Tibial nerve (tissue), 4 donors: ENCODE results near the gene ZNF618. TPM values are rescaled to one million over a fixed set of nuclear protein-coding genes. Genes with fewer than 3 reads are reported as not detected.

Experiments
- DNase-seq, 2 donors: peaks; one replicate each; pipeline ENCODE4 v3.0.0-alpha.2; 2019; ENCODE audit warnings: low spot score in 2 of 2
- H3K27ac ChIP-seq, 4 donors: fragments of 200-600 bp; sonication (generic) in 3 of 4; one replicate each; pipeline ENCODE4 v1.5.1; 2017 to 2019; ENCODE audit warnings: mild to moderate bottlenecking in 1 of 4
- H3K27me3 ChIP-seq, 2 donors: fragments of 200-600 bp; sonication (generic) in 1 of 2; one replicate each; pipeline versions ENCODE4 v1.5.1 to v1.6.0; 2017 to 2019
- H3K36me3 ChIP-seq, 3 donors: fragments of 200-600 bp; sonication (generic); one replicate each; pipeline ENCODE4 v1.5.1; 2018 to 2019
- H3K4me1 ChIP-seq, 4 donors: fragments of 200-600 bp; sonication (generic) in 3 of 4; one replicate each; pipeline ENCODE4 v1.5.1; 2017 to 2019
- H3K4me3 ChIP-seq, 4 donors: fragments of 200-600 bp; sonication (generic) in 3 of 4; one replicate each; pipeline ENCODE4 v1.5.1; 2017 to 2019; ENCODE audit warnings: mild to moderate bottlenecking in 1 of 4, moderate library complexity in 1 of 4
- H3K9me3 ChIP-seq, 4 donors: fragments of 200-600 bp; sonication (generic) in 3 of 4; one replicate each; pipeline ENCODE4 v1.5.1; 2017 to 2019
- EP300 ChIP-seq, 2 donors: sonication (generic); formaldehyde crosslinking; IDR thresholded peaks; one replicate each; pipeline ENCODE4 v1.6.1; 2017; ENCODE audit warnings: antibody characterized with exemption in 2 of 2, mild to moderate bottlenecking in 1 of 2
- POLR2A ChIP-seq, 2 donors: fragments of 450-650 bp; IDR thresholded peaks; one replicate each; pipeline ENCODE4 v1.6.1; 2017; ENCODE audit warnings: antibody characterized with exemption in 2 of 2, mild to moderate bottlenecking in 2 of 2, moderate library complexity in 2 of 2
- WGBS, 2 donors: methylation state at CpG; one replicate each; pipeline ENCODE4 v1.1.5; 2018; 5-methylcytosine and 5-hydroxymethylcytosine counted together
- total RNA-seq, 4 donors: library from RNA; depleted of rRNA; stranded (reverse); fragments of >200 nt; gene quantifications; one replicate each; pipeline ENCODE4 v1.1.0, GENCODE V29; 2016
- TF ChIP-seq, protein P1 (sequence below), 5 experiments: fragments of 200-600 bp in 3 of 5; fragments of 450-650 bp in 2 of 5; sonication (generic) in 3 of 5; IDR thresholded peaks; one replicate each; pipeline ENCODE4 v1.5.1; 2016 to 2019; ENCODE audit warnings: antibody characterized with exemption in 5 of 5, mild to moderate bottlenecking in 3 of 5, moderate library complexity in 2 of 5

ZNF618 gene
- total RNA-seq, 4 donors from 2014 or later = 7.3 to 11.6 (median 9.0) TPM

DNA sequence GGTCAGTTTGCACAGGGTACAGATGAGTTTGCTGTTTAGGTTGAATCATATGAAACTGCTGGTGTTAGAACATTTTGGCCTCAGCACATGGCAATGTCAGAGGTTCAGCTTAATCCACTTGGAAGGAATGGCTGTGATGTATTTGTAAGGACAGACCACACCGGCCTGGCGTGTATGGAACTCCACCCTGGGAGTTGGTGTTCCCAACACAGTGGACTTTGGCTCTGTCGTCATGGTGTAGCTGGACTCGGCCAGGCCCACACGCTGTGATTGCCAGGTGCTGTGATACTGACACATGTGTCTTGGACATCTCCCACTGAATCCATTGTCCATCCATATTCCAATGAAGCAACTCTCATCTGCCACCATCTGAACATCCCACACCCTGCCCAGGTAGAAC is 90.3 kb downstream of the ZNF618 start:
- no peak for DNase-seq
- Histone ChIP-seq H3K27ac (no peak overlapping the region), H3K4me3 (no peak overlapping the region), H3K27me3 (no peaks in the 10 kb centered on the region), H3K9me3 (peaks cover 0 to 6% (median 0%) of the 10 kb centered on the region in 4 donors), H3K4me1 (peaks cover 0 to 25% (median 11%) of the 10 kb centered on the region in 4 donors), H3K36me3 (peaks cover 0 to 28% (median 0%) of the 10 kb centered on the region in 3 donors)
- WGBS, 2 donors = 84 to 90% methylated on average over 5 of the region's 5 CpGs
- TF ChIP-seq, protein P1, sequence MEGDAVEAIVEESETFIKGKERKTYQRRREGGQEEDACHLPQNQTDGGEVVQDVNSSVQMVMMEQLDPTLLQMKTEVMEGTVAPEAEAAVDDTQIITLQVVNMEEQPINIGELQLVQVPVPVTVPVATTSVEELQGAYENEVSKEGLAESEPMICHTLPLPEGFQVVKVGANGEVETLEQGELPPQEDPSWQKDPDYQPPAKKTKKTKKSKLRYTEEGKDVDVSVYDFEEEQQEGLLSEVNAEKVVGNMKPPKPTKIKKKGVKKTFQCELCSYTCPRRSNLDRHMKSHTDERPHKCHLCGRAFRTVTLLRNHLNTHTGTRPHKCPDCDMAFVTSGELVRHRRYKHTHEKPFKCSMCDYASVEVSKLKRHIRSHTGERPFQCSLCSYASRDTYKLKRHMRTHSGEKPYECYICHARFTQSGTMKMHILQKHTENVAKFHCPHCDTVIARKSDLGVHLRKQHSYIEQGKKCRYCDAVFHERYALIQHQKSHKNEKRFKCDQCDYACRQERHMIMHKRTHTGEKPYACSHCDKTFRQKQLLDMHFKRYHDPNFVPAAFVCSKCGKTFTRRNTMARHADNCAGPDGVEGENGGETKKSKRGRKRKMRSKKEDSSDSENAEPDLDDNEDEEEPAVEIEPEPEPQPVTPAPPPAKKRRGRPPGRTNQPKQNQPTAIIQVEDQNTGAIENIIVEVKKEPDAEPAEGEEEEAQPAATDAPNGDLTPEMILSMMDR (IDR thresholded peaks at IDR 0.05) = no peak
- TF ChIP-seq EP300 (IDR thresholded peaks at IDR 0.05) = no peak
- TF ChIP-seq POLR2A (IDR thresholded peaks at IDR 0.05) = no peak

DNA sequence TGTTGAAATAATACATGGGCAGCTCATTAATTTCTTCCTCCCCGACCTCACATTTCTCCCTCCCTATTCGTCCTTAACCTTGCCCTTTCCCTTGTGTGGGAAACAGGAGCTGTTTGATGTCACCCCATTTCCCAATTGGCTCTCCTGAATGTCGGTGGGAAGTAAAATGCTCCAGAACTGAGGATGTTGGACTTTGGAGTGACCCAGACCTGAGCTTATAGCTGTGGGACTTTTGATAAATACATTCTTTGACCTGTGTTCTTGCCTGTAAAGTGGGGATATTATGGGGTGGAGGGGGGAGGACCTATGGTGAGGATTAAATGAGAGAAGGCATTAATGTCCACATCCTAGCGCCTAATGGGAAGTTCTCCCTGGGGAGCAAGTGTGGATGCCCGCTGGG is 91.3 kb downstream of the ZNF618 start:
- DNase-seq = no peak
- 64 to 69% methylated on average over 5 of the region's 5 CpGs for WGBS, 2 donors
- TF ChIP-seq, protein P1 (IDR thresholded peaks at IDR 0.05) = no peak
- TF ChIP-seq EP300 (IDR thresholded peaks at IDR 0.05) (no peak), POLR2A (IDR thresholded peaks at IDR 0.05) (no peak)

GRCh38 chr9:113969343-113969742 is 93.2 kb downstream of the ZNF618 start:
- DNase-seq = no peak
- H3K9me3 ChIP-seq = peaks cover 0 to 6% (median 0%) of the 10 kb centered on the region in 4 donors
- 94 to 100% methylated on average over 1 of the region's 1 CpG for WGBS, 2 donors
- TF ChIP-seq POLR2A (IDR thresholded peaks at IDR 0.05) (no peak), EP300 (IDR thresholded peaks at IDR 0.05) (no peak)
- TF ChIP-seq, protein P1 (IDR thresholded peaks at IDR 0.05) = no peak
- no peak overlapping the region for H3K4me3 ChIP-seq
- peaks cover 0 to 41% (median 0%) of the 10 kb centered on the region in 3 donors for H3K36me3 ChIP-seq
- no peak overlapping the region for H3K27ac ChIP-seq
- peaks cover 0 to 23% (median 5%) of the 10 kb centered on the region in 4 donors for H3K4me1 ChIP-seq
- no peaks in the 10 kb centered on the region for H3K27me3 ChIP-seq

More for the DNA sequence above, 91.3 kb downstream of the ZNF618 start:
- no peaks in the 10 kb centered on the region for H3K27me3 ChIP-seq
- H3K4me3 ChIP-seq = no peak overlapping the region
- H3K4me1 ChIP-seq = peaks cover 0 to 25% (median 11%) of the 10 kb centered on the region in 4 donors
- H3K9me3 ChIP-seq = peaks cover 0 to 6% (median 0%) of the 10 kb centered on the region in 4 donors
- no peak overlapping the region for H3K27ac ChIP-seq
- peaks cover 0 to 38% (median 0%) of the 10 kb centered on the region in 3 donors for H3K36me3 ChIP-seq

- no peaks in the 10 kb centered on the region for H3K27me3 ChIP-seq
- no peak overlapping the region for H3K4me3 ChIP-seq
- TF ChIP-seq EP300 (IDR thresholded peaks at IDR 0.05) = no peak
- WGBS, 2 donors = 48 to 61% methylated on average over 9 of the region's 9 CpGs
- peaks cover 0 to 9% (median 0%) of the 10 kb centered on the region in 4 donors for H3K4me1 ChIP-seq
- H3K27ac ChIP-seq = no peak overlapping the region
- H3K36me3 ChIP-seq = peaks cover 0 to 41% (median 0%) of the 10 kb centered on the region in 3 donors
- peaks cover 0 to 6% (median 0%) of the 10 kb centered on the region in 4 donors for H3K9me3 ChIP-seq
- no peak for DNase-seq
Observed at GRCh38 chr9:113973226-113973625, 97.1 kb downstream of the ZNF618 start.

- H3K27ac ChIP-seq = no peak overlapping the region
- TF ChIP-seq, protein P1 (IDR thresholded peaks at IDR 0.05) = no peak
- no peak for DNase-seq
- H3K4me1 ChIP-seq = peaks cover 0 to 9% (median 0%) of the 10 kb centered on the region in 4 donors
- no peak overlapping the region for H3K4me3 ChIP-seq
- peaks cover 0 to 6% (median 0%) of the 10 kb centered on the region in 4 donors for H3K9me3 ChIP-seq
- no peaks in the 10 kb centered on the region for H3K27me3 ChIP-seq
- peaks cover 0 to 37% (median 0%) of the 10 kb centered on the region in 3 donors for H3K36me3 ChIP-seq
- 85 to 87% methylated on average over 5 of the region's 5 CpGs for WGBS, 2 donors
Observed at GRCh38 chr9:113973963-113974413, 97.9 kb downstream of the ZNF618 start.
